ENCODE measurements around the gene SPTA1. TPM values are rescaled to one million over a fixed set of nuclear protein-coding genes. Genes with fewer than 3 reads are reported as not detected.

Gene SPTA1
- total RNA-seq, 1 experiment from 2014 or later, result not detected

DNA sequence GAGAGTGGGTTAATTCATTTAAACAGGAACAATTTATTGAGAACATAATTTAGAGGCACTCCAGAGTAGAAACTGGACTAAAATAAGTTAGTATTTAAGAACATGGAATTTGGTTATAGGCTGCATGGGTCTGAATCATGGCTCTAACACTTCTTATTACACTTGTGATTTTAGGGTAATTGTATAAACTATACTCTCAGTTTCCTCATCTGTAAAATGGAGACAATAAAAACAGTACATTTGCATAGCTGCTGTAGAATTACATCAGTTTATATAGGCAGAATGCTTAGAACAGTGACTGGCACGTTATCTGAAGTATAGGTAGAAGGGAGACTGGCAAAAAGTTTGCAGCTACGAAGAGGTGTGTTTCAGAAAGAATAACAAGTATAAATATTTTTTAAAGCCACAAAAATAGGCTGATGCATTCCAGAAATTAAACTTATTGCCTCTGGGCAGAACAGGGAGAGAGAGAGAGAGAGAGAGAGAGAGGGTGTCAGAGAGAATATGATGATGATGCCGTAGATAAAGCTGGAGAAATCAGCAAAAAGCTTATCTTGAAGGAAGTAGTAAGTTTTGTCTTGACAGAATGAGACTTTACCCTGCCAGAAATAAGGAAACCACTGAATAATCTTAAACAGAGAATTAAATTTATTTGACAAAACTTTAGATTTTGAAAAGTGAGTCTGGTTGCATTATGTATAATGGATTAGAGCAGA, 42.2 kb upstream of the SPTA1 start:
- Histone ChIP-seq H3K4me3 (replicated peaks in 1 of 2; ENCODE audit: low read depth in 1 of 2, low read length in 2 of 2) (no peak overlapping the region), H3K9me3 (ENCODE audit: control insufficient read depth in 1 of 2, insufficient read depth in 1 of 2, low read depth in 1 of 2, low read length in 2 of 2) (no peaks in the 10 kb centered on the region; a peak in 1 of 4 replicates), H3K27ac (ENCODE audit: low read depth, low read length) (no peak overlapping the region), H3K4me2 (ENCODE audit: low read length) (no peak overlapping the region), H4K20me1 (ENCODE audit: insufficient read depth) (no peaks in the 10 kb centered on the region), H3K36me3 (ENCODE audit: control insufficient read depth in 1 of 2, insufficient read depth in 2 of 2, low read length in 2 of 2) (no peaks in the 10 kb centered on the region), H3K27me3 (ENCODE audit: insufficient read depth, low read length) (no peaks in the 10 kb centered on the region), H3K4me1 (ENCODE audit: control insufficient read depth in 1 of 2, insufficient read depth in 2 of 2, low read length in 2 of 2) (no peaks in the 10 kb centered on the region), H3K9ac (ENCODE audit: low read length) (no peak overlapping the region), H2AFZ (ENCODE audit: low read depth, low read length, poor library complexity, severe bottlenecking) (no peak overlapping the region), H3K9me2 (ENCODE audit: insufficient read depth) (no peaks in the 10 kb centered on the region), H3K79me2 (ENCODE audit: insufficient read depth, low read length) (no peaks in the 10 kb centered on the region)
- TF ChIP-seq ELF1 (IDR thresholded peaks at IDR 0.05; ENCODE audit: borderline replicate concordance, low read depth) (no peak), JUND (IDR thresholded peaks at IDR 0.05) (no peak), FOSL1 (IDR thresholded peaks at IDR 0.05; ENCODE audit: low read depth) (no peak), ZBTB33 (IDR thresholded peaks at IDR 0.05; ENCODE audit: extremely low read depth, insufficient replicate concordance, low read length) (no peak), SIN3A (IDR thresholded peaks at IDR 0.05; ENCODE audit: low read depth) (no peak), REST (IDR thresholded peaks at IDR 0.05; ENCODE audit: low read depth) (no peak), SP1 (IDR thresholded peaks at IDR 0.05; ENCODE audit: low read depth) (no peak), TCF7L2 (IDR thresholded peaks at IDR 0.05; ENCODE audit: borderline replicate concordance, extremely low read depth, insufficient read depth, insufficient read length) (no peak), CTCF (IDR thresholded peaks at IDR 0.05 in 2 of 3, conservative IDR thresholded peaks at IDR 0.05 in 1 of 3; ENCODE audit: borderline replicate concordance in 1 of 3, insufficient read depth in 1 of 3, low read depth in 2 of 3, low read length in 2 of 3) (no peak), SRF (IDR thresholded peaks at IDR 0.05; ENCODE audit: low read depth) (no peak), RAD21 (IDR thresholded peaks at IDR 0.05; ENCODE audit: low read depth) (no peak)
- TF ChIP-seq, protein P1, sequence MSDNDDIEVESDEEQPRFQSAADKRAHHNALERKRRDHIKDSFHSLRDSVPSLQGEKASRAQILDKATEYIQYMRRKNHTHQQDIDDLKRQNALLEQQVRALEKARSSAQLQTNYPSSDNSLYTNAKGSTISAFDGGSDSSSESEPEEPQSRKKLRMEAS (IDR thresholded peaks at IDR 0.05), result no peak
- TF ChIP-seq, protein P2, sequence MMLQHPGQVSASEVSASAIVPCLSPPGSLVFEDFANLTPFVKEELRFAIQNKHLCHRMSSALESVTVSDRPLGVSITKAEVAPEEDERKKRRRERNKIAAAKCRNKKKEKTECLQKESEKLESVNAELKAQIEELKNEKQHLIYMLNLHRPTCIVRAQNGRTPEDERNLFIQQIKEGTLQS (IDR thresholded peaks at IDR 0.05), result no peak
- ATAC-seq (no peak), DNase-seq (ENCODE audit: low read depth, low spot score) (no peak)
- ChIA-PET POLR2A (no interaction called here), CTCF (no interaction called here), RAD21 (ENCODE audit: low non-redundant PET in 1 of 2, low total read pairs in 2 of 2, uncharacterized antibody in 2 of 2, unreplicated experiment in 2 of 2) (no interaction called here)
- intact Hi-C loops (cut with micrococcal nuclease), result no loop called here
- no TSS peak for BruUV-seq (replicated peaks)
